Measurements from ENCODE around the gene INCA1.

Gene INCA1

DNA sequence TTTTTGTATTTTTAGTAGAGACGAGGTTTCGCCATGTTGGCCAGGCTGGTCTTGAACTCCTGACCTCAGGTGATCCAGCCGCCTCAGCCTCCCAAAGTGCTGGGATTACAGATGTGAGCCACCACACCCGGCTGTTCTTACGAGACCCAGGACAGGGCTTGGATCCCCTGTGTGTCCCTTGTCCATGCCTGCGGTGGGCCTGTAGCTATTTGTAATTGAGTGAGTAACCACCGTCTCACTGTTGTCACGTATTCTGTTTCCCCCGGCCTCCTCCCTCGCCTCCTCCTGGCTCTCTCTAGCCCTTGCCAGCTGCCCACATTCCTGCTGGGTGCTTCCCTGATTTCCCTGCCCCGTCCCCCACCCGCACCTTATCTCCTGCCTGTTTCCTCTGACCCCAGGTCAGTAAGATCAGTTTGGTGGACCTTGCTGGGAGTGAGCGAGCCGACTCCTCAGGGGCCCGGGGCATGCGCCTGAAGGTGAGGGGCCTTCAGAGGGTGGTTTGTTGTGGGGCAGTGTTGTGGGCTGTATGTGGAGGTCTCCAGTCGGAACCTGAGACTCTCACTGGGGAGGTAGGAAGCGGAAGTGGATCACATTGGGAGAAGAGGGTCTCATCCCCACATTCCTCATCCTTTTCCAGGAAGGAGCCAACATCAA lies 6.0 kb upstream of the INCA1 start:
- no peak for DNase-seq

DNA sequence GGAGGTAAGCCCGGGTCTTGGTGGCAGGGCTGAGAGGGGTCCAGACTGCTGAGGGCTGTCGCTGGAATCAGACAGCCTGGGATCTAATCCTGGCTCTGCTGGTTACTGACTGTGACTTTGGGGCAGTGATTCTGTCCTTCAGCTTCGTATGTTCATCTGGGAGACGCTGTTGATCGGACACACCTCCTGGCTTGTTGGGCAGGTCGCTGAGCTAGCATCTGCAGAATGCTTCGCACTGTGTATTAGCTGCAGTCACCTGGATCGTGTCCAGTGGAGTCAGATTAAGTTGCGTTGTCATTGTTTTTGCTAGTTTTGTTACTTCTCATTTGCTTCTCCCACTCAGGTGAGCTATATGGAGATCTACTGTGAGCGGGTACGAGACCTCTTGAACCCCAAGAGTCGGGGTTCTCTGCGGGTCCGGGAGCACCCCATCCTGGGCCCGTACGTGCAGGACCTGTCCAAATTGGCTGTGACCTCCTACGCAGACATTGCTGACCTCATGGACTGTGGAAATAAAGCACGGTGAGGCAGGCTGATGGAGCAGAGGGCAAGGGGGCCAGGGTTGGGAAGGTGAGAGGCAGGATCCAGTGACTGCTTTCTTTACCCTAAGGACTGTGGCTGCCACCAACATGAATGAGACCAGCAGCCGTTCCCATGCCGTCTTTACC lies 4.9 kb upstream of the INCA1 start:
- DNase-seq, result no peak

- DNase-seq, result no peak
Measured at GRCh38 chr17:5000237-5000639, 2.9 kb upstream of the INCA1 start.

DNA sequence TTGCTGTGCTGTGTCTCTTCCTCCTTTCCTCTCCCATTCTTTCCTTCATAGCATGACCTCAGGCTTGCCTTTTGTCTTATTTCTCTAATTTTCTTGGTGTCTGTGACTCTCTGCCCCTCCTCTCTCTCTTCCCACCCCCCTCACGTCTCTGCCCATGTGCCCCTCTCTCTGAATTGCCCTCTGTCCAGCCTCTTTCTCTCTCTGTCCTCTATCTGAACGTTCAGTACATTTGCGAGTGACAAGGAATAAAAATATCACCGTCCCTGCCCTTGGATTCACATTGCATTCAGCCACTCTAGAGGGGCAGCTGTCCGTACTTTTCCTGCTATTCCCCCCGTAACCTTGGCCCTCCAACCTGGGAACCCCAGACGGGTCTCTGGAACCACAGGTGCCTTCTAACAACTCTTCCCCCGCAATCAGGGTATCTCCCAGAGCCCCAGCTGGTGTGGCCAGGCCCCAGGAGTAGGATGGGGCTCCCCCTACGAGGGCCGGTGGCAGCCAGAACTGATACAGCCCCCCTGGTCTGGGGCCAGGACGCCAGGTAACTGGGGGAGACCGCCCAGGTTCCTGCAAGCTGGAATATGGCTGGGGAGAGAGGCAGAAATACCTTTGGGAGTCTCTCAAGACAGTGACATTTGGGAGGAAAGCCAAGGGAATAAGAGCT lies 2.2 kb upstream of the INCA1 start:
- no peak for DNase-seq

- DNase-seq, result peak in 1 of 2 experiments; percentile 26
Measured at GRCh38 chr17:4998732-4999429, 1.6 kb upstream of the INCA1 start.

DNA sequence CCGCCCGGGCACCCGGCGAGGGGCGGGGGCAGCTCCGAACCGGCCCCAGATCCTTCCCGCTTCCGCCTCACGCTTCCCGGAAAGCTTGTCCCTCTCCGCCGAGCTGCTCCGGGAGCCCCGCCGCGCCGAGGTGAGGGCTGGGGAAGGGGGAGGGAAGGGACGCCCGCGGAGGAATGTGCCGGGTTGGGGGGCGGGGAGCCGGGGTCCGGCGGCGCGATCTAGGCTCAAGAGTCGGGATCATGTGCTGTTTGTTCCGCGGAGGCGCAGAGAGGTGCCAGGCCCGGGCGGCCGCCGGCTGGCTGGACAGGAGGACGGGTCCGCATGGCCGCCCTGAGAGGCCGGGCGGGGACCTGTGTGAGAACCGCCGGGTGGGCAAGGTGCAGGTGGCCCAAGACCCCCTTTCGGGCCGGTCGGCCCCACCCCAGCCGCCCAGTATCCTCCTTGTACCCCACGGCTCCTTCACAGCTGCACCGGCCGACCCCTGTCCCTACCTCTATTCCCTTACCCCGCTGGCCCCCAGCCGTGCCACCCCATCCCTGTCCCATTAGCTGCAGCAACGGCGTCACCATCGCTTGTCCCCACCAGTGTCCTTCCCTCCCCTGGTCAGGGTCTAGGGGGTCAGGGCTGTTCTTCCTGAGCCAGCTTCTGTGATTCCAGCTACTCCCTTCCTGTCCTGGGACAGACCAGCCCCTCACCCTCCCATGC lies 857 bp upstream of the INCA1 start:
- peak in 1 of 2 experiments; percentile 38 for DNase-seq

GRCh38 chr17:4994081-4994595 lies 3.2 kb downstream of the INCA1 start:
- DNase-seq, result no peak

DNA sequence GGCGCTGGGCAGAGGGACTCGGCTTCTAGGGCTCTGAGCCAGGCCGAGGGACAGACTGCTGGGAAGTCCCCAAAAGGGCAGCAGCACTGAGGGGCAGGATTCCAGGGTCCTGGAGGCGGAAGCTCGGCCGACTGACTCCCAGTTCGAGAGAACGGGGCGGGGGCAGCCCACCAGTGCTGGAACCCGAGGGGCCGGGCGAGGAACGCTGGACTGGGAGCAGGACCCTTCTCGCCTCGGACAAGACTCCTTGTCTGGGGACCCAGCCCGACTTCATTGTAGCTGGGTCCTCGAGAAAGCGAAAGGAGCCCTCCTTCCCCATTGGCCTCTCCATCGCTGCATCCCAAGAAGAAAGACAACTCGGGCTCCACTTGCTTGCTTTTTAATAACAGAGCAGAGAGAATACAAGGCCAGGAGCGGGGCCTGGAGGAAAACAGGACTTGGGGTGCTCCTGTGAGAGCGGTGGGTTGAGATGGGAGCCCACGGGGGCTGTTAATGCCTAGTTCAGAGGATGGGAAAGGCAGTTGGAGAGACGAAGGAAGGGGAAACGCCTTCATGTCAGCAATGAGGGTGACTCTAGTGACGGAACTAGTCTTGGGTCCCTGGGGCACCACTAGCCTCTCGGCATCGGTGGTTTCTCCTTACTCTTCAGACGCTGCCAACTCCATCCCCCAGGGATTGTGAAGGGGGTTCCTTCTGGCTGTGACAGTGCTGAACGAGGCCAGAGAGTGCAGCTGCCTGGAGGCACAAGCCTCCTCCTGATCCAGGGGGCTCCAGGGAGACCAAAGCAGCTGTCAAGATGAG lies 9.4 kb downstream of the INCA1 start:
- peak in 1 of 2 experiments; percentile 49 for DNase-seq

DNA sequence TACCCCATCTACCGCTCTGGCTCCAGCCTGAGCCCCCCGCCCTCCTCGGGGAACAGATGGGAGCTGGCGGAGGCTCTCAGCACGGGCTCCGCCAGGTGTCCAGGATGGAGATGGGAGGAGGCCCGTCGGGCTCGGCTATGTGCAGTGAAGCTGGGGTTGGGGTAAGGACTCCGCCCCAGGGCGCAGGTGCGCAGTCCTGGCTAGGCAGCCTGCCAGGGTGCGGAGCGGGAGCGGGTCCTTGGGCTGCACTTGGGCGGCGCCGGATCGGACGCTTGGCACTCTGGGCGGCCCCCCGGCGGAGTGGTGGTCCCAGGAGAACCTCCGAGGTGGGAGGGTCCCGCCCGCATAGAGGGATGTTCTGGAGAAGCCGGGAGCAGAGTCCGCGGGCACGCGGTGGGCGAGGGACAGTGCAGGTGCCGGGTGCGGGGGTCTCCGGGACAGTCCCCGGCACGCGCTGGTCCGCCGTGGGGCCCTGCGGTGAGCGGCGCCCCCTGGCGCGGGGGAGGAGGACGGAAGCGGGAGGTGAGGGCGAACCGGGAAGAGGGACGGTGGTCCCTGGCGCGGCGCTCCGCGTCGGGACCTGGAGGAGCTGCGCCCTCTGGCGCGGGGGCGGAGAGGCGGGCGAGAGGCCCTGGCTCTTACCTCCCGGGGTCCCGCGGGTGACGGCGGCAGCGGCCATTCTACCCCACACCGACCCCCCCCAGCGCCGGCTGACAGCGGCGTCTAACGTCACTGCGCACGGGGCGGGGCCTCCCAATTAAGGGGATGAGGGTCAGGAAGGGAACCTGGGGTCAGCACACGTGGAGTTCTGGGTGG lies 10.2 kb downstream of the INCA1 start, which contains the start of gene CAMTA2:
Gene CAMTA2, minus strand, starts transcription at position 725 of the 816 bp plus-strand sequence. CDS start 1,453 bp downstream, outside the sequence.
- peak; percentile 89 to 92 for DNase-seq

DNA sequence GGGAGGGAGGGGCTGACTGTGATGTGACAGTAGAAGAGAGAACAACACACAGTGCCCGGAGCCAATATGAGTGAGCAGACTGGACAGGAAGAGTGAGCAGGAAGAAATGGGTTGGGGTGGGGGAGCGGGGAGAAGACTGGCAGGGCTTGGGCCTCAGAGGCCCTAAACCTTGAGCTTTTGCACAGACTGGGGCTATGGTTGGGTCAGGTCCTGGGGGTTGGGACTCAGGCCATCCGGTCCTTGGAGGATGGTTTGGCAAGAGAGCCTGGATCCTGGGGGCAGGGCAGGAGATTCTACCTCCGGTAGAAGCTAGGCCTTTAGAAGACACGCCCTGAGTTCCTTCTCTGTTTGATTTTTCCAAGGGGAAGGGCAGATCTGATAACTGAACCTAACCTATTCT lies 10.9 kb downstream of the INCA1 start:
- DNase-seq, result no peak

- no peak for DNase-seq
Measured at GRCh38 chr17:4982305-4982704, 15.0 kb downstream of the INCA1 start.

DNA sequence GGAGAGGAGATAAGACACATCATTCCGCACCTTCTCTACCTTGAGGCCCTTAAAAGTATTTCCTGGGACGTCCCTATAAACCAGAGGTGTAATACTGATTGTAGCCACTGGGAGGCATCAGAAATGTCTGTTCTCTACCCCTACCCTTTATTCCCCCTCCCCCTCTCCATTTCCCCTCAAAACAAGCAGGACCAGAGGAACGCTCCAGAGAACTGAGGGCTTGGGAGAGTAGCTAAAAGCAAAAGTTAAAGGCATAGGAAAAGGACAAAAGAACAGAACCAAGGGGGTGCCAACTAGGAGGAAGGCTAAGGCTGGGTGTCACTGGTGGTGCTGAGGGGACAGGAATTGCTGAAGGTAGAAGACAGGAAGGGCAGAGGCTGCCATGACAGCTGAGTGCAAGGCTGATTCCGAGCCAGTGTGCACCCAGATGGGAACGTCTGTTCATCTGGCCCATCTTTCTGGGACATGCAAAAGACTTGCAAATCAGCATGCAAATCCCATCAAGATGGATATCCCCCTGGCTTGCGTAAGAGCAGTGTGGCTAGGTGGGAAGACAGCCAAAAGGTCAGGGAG lies 16.6 kb downstream of the INCA1 start:
- peak; percentile 43 to 56 for DNase-seq

GRCh38 chr17:4978726-4979125 lies 18.6 kb downstream of the INCA1 start:
- no peak for DNase-seq

DNA sequence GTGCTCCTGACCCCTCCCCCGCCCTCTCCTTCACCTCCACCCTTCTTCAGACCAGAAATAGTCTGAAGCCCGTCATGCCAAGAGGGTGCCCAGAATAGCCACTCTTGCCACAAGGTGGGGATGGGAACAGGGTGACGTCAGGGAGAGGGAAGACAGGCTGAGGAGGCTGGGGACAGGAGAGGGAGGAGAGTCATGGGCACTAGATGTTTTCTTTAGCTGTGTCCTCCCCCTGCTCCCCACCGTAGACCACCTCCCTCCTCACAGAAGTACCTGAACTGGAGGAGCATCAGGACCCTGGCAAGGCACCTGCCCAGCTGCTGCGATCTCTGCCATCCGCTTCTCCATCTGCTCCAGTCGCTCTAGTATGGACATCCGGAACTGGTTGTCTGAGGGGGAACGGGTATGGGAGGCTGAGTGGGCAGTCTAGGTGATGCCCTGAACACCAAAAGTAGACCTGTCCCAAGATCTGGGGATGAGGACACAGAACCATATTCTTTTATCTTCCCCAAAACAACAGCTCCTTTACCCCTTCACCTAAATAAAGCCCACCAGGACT lies 23.1 kb downstream of the INCA1 start:
- DNase-seq, result no peak

DNA sequence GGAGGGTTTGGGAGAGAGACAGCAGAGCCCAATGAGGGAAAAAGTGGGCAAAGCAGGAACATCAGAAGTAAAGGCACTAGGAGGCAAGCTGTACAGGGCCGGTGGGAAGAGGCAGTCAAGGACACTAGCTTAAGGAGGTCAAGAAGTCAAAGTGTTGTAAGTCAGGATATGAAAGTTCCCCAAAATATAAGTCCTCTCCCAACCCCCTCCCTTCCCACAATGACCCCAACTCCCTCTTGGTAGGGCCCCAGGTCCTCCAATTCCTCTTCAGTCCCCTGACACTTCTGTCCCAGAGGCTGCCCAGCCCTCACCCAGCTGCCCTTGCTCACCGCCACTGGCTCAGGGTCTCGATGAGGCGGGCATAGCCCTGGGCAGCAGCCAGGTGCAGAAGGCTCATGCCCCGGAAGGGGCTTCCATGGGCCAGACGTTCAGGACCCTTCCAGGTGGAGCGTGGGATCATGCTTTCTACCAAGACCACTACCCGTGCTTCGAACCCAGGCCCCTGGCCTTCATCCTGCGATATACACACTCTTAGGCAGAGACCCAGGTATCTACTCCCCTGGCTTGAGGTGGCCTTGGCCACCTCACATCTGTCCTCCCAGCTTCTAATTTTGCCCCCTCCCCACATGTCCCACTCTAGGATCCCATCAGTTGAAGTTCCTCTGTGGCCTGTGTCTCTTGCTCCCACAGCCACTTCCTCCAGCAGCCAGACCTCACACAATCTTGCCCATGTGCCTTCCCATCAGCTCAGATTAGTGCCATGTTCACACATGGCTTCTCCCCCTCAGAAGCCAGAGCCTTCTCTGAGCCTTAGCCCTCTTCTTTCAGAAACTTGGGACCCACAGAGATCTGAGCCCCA lies 23.8 kb downstream of the INCA1 start:
- no peak for DNase-seq

DNA sequence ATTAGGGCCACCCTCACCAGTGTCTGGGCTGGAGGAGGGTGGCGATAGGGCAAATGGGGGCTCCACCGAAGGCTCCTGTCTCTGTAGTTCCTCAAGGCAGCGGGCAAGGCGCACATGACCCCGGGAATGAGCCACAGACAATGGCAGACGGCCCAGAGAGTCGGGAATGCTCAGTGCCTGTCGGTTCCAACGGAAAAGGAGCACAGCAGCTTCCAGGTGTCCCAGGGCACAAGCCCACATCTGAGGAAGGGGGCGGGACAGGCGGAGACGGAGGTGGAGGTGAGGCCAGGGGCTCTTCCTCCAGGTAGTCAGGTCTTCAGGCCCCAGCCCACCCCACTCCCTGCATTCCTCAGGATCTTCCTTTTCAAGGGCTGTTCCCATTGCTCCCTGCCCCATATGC lies 24.6 kb downstream of the INCA1 start:
- no peak for DNase-seq

GRCh38 chr17:4972322-4972721 lies 25.0 kb downstream of the INCA1 start:
- no peak for DNase-seq

DNA sequence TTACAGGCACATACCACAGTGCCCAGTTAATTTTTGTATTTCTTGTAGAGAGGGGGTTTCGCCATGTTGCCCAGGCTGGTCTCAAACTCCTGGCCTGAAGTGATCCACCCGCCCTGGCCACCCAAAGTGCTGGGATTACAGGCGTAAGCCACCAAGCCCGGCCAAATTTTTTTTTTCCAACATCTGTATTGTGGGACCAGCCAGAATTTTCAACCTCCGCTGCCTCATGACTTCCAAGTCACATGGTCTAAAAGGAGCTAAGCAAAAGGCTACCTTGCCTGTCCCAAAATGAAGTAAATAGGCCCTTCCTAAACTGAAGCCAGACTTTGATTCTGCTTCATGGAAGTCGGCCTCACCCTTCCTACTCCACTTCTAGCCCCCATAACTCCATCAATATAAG lies 25.5 kb downstream of the INCA1 start:
- DNase-seq, result no peak

- DNase-seq, result no peak
Measured at GRCh38 chr17:4970273-4970672, 27.0 kb downstream of the INCA1 start.
